HUES48 (cell line): ENCODE data around the gene STAT2.
"Not testable (repeated sequence)": the region's sequence is repeated elsewhere in the genome, so short reads cannot be mapped to it uniquely, and the experiment has no call there.

Experiments
- H3K27ac ChIP-seq: one replicate; pipeline ENCODE4 v1.7.0; 2013; ENCODE audit warnings: low read depth, low read length, inconsistent platforms
- H3K27me3 ChIP-seq: 2 replicates; pipeline ENCODE4 v1.6.1; 2013; ENCODE audit warnings: mild to moderate bottlenecking, low read length; ENCODE audit not compliant: control insufficient read depth, insufficient read depth
- H3K36me3 ChIP-seq: 2 replicates; pipeline ENCODE4 v1.6.1; 2013; ENCODE audit warnings: low read length; ENCODE audit not compliant: control insufficient read depth, insufficient read depth
- H3K4me1 ChIP-seq: 2 replicates; pipeline ENCODE4 v1.6.1; 2013; ENCODE audit warnings: mild to moderate bottlenecking, low read length; ENCODE audit not compliant: control insufficient read depth, insufficient read depth
- H3K4me3 ChIP-seq: 2 replicates; pipeline ENCODE4 v1.5.1; 2013; ENCODE audit warnings: mild to moderate bottlenecking, low read depth, low read length
- H3K9ac ChIP-seq: 2 replicates; pipeline ENCODE4 v1.6.1; 2013; ENCODE audit warnings: mild to moderate bottlenecking, low read depth, low read length, moderate library complexity
- H3K9me3 ChIP-seq: 2 replicates; pipeline ENCODE4 v1.6.1; 2013; ENCODE audit warnings: low read length; ENCODE audit not compliant: control insufficient read depth, insufficient read depth

The STAT2 gene

DNA sequence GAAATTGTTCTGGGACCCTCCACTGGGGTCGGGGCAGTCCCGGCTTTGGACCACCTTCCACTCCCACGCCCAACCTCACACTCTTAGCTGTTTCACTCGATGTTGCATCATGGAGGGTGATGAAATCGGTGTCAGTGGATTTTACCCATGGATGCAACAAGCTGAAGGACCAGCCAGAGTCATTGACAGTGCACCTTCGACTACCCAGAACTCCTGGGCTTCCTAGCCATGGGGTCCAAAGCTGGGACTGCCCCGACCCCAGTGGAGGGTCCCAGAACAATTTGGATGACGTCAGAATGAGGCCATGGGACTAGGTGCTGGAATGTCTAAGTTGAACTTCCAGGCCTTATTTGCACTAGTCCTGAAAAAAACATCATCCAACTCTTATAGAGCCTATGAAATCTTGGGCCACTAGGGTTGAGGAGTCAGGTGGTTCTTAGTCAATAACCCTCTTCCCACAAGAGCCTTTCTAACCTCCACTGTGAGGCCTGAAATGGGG is 22.1 kb downstream of the STAT2 start:
- Histone ChIP-seq H3K4me3 (peak overlapping the region; percentile 22), H3K27ac (peak overlapping the region; percentile 69)

GRCh38 chr12:56336361-56337167 is 23.3 kb downstream of the STAT2 start:
- Histone ChIP-seq H3K27ac (no peak overlapping the region), H3K9me3 (no peaks in the 10 kb centered on the region), H3K4me1 (peaks cover 33% of the 10 kb centered on the region), H3K27me3 (no peaks in the 10 kb centered on the region; the same call in 1 of the 2 replicates), H3K9ac (no peak overlapping the region), H3K36me3 (peaks cover under 1% of the 10 kb centered on the region; the same call in 1 of the 2 replicates), H3K4me3 (no peak overlapping the region)

More for the DNA sequence above, 22.1 kb downstream of the STAT2 start:
- H3K9me3 ChIP-seq, result no peaks in the 10 kb centered on the region
- peaks cover 8% of the 10 kb centered on the region; the same call in 1 of the 2 replicates for H3K36me3 ChIP-seq
- H3K4me1 ChIP-seq, result peaks cover 32% of the 10 kb centered on the region
- no peaks in the 10 kb centered on the region; the same call in 1 of the 2 replicates for H3K27me3 ChIP-seq
- H3K9ac ChIP-seq, result no peak overlapping the region

DNA sequence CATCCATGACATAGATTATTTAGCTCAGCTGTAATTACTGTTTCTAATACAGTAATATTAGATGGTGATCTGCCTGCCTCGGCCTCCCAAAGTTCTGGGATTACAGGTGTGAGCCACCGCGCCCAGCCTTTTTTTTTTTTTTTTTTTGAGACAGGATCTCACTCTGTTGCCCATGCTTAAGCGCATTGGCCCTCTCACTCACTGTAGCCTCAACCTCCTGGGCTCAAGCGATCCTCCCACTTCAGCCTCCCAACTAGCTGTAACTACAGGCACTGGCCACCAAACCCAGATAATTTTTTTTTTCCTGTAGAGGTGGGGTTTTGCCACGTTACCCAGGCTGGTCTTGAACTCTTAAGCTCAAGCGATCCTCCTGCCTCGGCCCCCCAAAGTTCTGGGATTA is 24.4 kb downstream of the STAT2 start:
- H3K27me3 ChIP-seq, H3K36me3 ChIP-seq, H3K9me3 ChIP-seq, H3K4me3 ChIP-seq, H3K9ac ChIP-seq, H3K27ac ChIP-seq: not testable (repeated sequence)
- H3K4me1 ChIP-seq, result peaks cover 33% of the 10 kb centered on the region

- peak overlapping the region; percentile 82 for H3K9ac ChIP-seq
- H3K36me3 ChIP-seq, result no peaks in the 10 kb centered on the region
- H3K9me3 ChIP-seq, result no peaks in the 10 kb centered on the region
- peaks cover 30% of the 10 kb centered on the region for H3K4me1 ChIP-seq
- no peaks in the 10 kb centered on the region for H3K27me3 ChIP-seq
- H3K27ac ChIP-seq, result peak overlapping the region; percentile 93
- H3K4me3 ChIP-seq, result peak overlapping the region; percentile 94
Observed at GRCh38 chr12:56334490-56334793, 25.5 kb downstream of the STAT2 start.

GRCh38 chr12:56333679-56334489 is 26.0 kb downstream of the STAT2 start, which contains the start of gene PAN2:
Gene PAN2, minus strand, starts transcription at chr12:56334000. Its CDS starts 906 bp downstream, at chr12:56333094.
- Histone ChIP-seq H3K27me3 (no peaks in the 10 kb centered on the region), H3K4me1 (peaks cover 24% of the 10 kb centered on the region), H3K9ac (peak within 1 kb of the TSS; percentile 82)

DNA sequence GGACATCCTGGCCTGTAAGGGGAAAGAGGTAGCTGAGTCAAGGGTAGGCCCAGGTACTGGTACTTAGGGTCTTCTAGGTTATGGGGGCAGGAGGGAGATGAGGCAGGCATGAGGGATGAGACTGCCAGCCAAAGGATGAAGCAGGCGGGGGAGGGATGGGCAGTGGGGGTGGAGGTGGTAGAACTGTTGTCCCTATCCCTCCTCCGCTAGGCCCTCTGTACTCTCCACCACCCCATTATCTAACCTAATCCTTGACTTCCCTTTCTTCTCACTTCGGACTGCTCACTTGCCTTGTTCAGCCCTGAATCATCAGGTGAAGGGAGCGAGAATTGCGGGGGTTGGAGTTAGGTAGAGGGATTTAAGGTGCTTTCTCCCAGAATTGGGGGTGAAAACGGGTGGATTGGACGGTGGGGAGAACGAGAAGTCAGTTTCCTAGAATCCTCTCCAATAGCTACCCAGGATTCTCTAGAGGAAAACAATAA is 26.7 kb downstream of the STAT2 start:
- Histone ChIP-seq H3K27me3 (no peaks in the 10 kb centered on the region), H3K4me3 (peak overlapping the region; percentile 94), H3K27ac (peak overlapping the region; percentile 93), H3K36me3 (0 out of 2 replicates have a peak, but pooled peaks cover under 1% of the 10 kb centered on the region), H3K9ac (peak overlapping the region; percentile 82), H3K9me3 (no peaks in the 10 kb centered on the region), H3K4me1 (peaks cover 21% of the 10 kb centered on the region)

More at GRCh38 chr12:56333679-56334489, 26.0 kb downstream of the STAT2 start, which contains the start of gene PAN2:
- no peaks in the 10 kb centered on the region for H3K36me3 ChIP-seq
- H3K9me3 ChIP-seq, result no peaks in the 10 kb centered on the region
- peak within 1 kb of the TSS; percentile 93 for H3K27ac ChIP-seq
- peak within 1 kb of the TSS; percentile 94 for H3K4me3 ChIP-seq

- Histone ChIP-seq H3K4me1 (peaks cover 15% of the 10 kb centered on the region), H3K27ac (peak overlapping the region; percentile 93), H3K27me3 (no peaks in the 10 kb centered on the region), H3K9me3 (no peaks in the 10 kb centered on the region), H3K36me3 (0 out of 2 replicates have a peak, but pooled peaks cover 6% of the 10 kb centered on the region), H3K9ac (no peak overlapping the region), H3K4me3 (peak overlapping the region; percentile 94)
Observed at GRCh38 chr12:56332512-56333196, 27.3 kb downstream of the STAT2 start.

- peaks cover 7% of the 10 kb centered on the region for H3K4me1 ChIP-seq
- no peak overlapping the region for H3K9ac ChIP-seq
- peaks cover 21% of the 10 kb centered on the region for H3K36me3 ChIP-seq
- no peak overlapping the region for H3K27ac ChIP-seq
- H3K4me3 ChIP-seq, result no peak overlapping the region
- no peaks in the 10 kb centered on the region for H3K9me3 ChIP-seq
- H3K27me3 ChIP-seq, result no peaks in the 10 kb centered on the region
Observed at GRCh38 chr12:56330936-56331490, 28.9 kb downstream of the STAT2 start.

GRCh38 chr12:56326533-56326932 is 33.4 kb downstream of the STAT2 start:
- H3K9me3 ChIP-seq, result no peaks in the 10 kb centered on the region
- peaks cover 53% of the 10 kb centered on the region for H3K36me3 ChIP-seq
- no peak overlapping the region for H3K27ac ChIP-seq
- no peak overlapping the region for H3K9ac ChIP-seq
- H3K4me1 ChIP-seq, result no peaks in the 10 kb centered on the region
- no peak overlapping the region for H3K4me3 ChIP-seq
- no peaks in the 10 kb centered on the region for H3K27me3 ChIP-seq

GRCh38 chr12:56326126-56326525 is 33.8 kb downstream of the STAT2 start:
- H3K9ac ChIP-seq, result no peak overlapping the region
- H3K4me1 ChIP-seq, result no peaks in the 10 kb centered on the region
- no peak overlapping the region for H3K4me3 ChIP-seq
- H3K27ac ChIP-seq, result no peak overlapping the region
- no peaks in the 10 kb centered on the region for H3K27me3 ChIP-seq
- no peaks in the 10 kb centered on the region for H3K9me3 ChIP-seq
- peaks cover 53% of the 10 kb centered on the region for H3K36me3 ChIP-seq
